GM12875 (cell line): Measurements from ENCODE around the gene AGPAT3.

Source experiments
- H3K4me3 ChIP-seq: one replicate; pipeline ENCODE4 v1.5.1; 2011; ENCODE audit warnings: low read depth, low read length, control low read depth
- TF ChIP-seq, protein P1 (sequence below): IDR thresholded peaks from 2 replicates; pipeline ENCODE4 v1.5.1; 2011; ENCODE audit warnings: low read depth, mild to moderate bottlenecking, control low read depth, inconsistent platforms, low read length, moderate library complexity, borderline replicate concordance; ENCODE audit not compliant: insufficient read depth

AGPAT3 gene

DNA sequence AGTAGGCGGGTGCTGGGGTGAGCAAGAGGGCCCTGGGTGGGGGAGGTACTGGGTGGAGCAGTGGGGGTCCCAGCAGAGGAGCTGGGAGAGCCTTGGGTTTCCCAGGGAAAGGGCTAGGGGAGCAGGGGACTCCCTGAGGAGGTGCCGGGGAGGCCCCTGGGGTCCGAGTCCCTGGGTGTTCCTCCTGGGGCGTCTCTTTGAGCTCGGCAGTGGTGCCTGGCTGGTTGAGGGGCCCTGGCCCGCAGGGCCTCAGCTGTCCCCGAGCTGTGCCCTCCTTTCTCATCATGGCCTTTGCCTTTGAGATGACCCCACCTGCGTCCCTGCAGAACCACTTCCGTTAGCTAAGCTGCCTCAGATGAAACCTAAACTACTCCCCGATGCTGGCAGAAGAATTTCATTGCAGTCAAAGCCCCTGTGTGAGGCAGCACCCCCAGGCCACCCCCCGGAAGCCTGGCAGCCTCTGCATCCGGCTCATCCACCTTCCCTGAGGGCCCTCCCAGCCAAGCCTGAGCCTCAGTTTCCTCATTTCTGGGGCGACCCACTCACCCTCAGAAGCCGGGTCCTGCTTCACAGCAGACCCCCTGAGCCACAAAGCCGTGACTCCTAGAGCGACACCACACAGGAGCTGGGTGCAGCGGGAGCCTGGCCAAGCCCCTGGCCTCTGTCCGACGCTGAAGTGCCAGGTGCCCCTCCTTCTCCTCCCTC, 103.5 kb downstream of the AGPAT3 start:
- TF ChIP-seq, protein P1, sequence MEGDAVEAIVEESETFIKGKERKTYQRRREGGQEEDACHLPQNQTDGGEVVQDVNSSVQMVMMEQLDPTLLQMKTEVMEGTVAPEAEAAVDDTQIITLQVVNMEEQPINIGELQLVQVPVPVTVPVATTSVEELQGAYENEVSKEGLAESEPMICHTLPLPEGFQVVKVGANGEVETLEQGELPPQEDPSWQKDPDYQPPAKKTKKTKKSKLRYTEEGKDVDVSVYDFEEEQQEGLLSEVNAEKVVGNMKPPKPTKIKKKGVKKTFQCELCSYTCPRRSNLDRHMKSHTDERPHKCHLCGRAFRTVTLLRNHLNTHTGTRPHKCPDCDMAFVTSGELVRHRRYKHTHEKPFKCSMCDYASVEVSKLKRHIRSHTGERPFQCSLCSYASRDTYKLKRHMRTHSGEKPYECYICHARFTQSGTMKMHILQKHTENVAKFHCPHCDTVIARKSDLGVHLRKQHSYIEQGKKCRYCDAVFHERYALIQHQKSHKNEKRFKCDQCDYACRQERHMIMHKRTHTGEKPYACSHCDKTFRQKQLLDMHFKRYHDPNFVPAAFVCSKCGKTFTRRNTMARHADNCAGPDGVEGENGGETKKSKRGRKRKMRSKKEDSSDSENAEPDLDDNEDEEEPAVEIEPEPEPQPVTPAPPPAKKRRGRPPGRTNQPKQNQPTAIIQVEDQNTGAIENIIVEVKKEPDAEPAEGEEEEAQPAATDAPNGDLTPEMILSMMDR: no peak

DNA sequence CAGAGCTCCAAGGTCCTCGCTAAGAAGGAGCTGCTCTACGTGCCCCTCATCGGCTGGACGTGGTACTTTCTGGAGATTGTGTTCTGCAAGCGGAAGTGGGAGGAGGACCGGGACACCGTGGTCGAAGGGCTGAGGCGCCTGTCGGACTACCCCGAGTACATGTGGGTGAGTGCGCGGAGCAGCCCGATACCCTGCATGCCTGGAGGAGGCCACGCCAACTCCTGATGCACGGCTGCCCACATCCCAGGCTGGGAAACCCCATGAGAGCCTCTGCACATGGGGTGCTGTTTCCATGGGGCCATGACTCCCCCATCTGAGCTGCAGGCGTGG, 104.1 kb downstream of the AGPAT3 start:
- no peak overlapping the region for H3K4me3 ChIP-seq
- TF ChIP-seq, protein P1: no peak

More for the DNA sequence above, 103.5 kb downstream of the AGPAT3 start:
- H3K4me3 ChIP-seq: no peak overlapping the region

DNA sequence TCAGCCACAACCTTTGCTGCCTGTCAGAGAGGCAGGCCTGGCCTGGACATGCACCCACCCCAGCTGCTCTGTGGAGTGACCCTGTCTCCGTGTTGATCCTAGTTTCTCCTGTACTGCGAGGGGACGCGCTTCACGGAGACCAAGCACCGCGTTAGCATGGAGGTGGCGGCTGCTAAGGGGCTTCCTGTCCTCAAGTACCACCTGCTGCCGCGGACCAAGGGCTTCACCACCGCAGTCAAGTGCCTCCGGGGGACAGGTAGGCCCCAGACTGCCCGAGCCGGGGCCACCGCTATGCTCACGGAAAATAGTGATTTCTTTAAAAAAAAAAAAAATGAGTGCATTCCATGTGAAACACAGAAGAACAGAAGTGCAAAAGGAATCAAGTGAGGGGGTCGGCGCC, 105.5 kb downstream of the AGPAT3 start:
- TF ChIP-seq, protein P1: no peak
- no peak overlapping the region for H3K4me3 ChIP-seq

DNA sequence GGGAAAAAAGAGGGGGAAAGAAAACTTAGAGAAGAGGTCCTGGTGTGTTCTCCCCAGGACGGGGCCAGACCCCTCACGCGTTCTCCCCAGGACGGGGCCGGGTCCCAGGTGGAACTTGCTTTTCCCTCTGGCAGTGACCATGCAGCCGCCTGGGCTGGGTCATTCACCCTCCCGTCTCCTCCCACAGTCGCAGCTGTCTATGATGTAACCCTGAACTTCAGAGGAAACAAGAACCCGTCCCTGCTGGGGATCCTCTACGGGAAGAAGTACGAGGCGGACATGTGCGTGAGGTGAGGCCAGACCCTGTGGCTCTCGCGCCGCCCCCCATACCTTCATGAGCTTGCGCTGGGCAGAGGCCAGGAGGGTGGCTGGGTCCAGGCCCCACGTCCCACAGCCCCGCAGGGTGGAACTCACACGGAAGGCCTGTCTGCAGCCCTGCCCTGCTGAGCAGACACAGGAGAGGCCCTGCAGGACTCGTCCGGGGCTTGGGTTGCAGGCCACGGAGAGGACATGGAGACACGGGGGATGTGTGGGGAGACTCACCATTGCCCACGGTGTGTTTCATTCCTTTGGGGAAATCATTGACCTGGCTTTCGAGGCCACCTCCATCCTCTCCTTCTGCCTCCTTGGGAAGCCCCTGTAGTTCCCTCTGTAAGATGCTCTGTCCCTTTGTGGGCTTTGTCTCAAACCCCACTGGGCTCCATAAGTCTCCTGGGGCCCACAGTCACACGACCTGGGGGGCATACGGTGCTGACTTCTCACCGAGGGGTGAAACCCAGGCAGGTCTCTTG, 106.4 kb downstream of the AGPAT3 start:
- H3K4me3 ChIP-seq: no peak overlapping the region
- TF ChIP-seq, protein P1: no peak

DNA sequence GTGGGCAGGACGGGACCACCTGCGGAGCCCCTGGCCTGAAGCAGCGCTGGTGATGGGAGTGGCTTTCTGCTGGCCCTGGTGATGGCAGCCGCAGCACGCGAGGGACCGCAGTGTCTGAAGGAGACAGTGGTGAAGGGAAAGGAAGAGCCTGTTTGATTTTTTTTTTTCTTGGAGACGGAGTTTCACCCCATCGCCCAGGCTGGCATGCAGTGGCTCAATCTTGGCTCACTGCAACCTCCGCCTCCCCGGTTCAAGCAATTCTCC, 106.9 kb downstream of the AGPAT3 start:
- TF ChIP-seq, protein P1: no peak
- no peak overlapping the region for H3K4me3 ChIP-seq

DNA sequence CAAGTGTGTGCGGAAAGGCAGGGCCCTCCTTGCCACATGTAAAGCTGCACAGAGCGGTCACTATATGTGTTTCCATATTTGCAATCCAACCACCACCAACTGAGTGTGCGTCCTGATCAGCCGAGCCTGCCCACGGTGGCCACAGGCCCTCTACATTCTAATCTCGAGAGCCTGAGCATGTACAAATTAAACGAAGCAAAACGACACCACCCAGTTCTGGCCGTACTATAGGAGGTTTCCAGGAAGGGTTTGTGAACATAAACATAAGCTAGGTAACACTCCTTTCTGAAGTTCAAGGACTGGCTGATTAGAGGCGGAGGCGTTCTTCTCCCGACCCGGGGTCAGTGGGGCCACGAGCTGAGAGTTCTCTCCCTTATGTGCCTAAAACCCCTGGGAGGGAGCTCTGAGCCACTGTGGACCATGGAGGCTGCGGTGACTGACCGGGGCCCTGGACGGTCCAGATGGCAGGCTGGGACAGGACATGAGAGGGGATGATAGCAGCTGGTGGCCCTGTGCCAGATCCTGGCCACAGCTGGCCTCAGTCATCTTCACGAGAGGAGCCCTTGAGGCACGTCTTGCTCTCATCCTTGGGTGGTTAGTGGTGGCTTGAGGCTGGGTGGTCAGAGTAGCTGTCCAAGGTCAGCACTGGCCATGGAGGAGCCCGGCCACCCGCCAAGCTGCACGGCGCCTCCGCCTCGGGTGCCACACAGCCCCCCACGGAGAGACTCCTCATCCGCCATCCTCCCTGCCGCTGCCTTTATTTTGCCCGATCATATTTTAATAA, 108.0 kb downstream of the AGPAT3 start:
- TF ChIP-seq, protein P1: no peak
- no peak overlapping the region for H3K4me3 ChIP-seq
